Medulla oblongata (tissue), 1 donor: ENCODE measurements around the gene SPATS2L.
A peak's percentile ranks its signal among the peaks of the same experiment; 100 is the strongest.

Experiments used
- DNase-seq: peaks from one replicate; pipeline ENCODE4 v3.0.0-alpha.2; 2015; ENCODE audit errors: extremely low spot score

Gene SPATS2L

GRCh38 chr2:200306196-200306930 lies at the start of gene SPATS2L:
SPATS2L (plus strand) TSS chr2:200306693; CDS start chr2:200389245, 82,552 bp downstream.
- peak; percentile 76 for DNase-seq

GRCh38 chr2:200257570-200257969 lies 48.9 kb upstream of the SPATS2L start:
- DNase-seq: no peak

- DNase-seq: no peak
Observed at GRCh38 chr2:200258081-200258480, 48.4 kb upstream of the SPATS2L start.

- no peak for DNase-seq
Observed at GRCh38 chr2:200258881-200259576, 47.5 kb upstream of the SPATS2L start.

- DNase-seq: no peak
Observed at GRCh38 chr2:200259577-200259957, 46.9 kb upstream of the SPATS2L start.

GRCh38 chr2:200262047-200262446 lies 44.4 kb upstream of the SPATS2L start:
- no peak for DNase-seq

GRCh38 chr2:200263279-200263678 lies 43.2 kb upstream of the SPATS2L start:
- no peak for DNase-seq

- DNase-seq: no peak
Observed at GRCh38 chr2:200264631-200265030, 41.9 kb upstream of the SPATS2L start.

- no peak for DNase-seq
Observed at GRCh38 chr2:200266406-200266805, 40.1 kb upstream of the SPATS2L start.

- no peak for DNase-seq
Observed at GRCh38 chr2:200267350-200267749, 39.1 kb upstream of the SPATS2L start.

GRCh38 chr2:200270732-200271131 lies 35.8 kb upstream of the SPATS2L start:
- DNase-seq: no peak

GRCh38 chr2:200272320-200272719 lies 34.2 kb upstream of the SPATS2L start:
- DNase-seq: no peak

GRCh38 chr2:200274116-200275075 lies 32.1 kb upstream of the SPATS2L start:
- DNase-seq: peak; percentile 77

GRCh38 chr2:200275295-200276013 lies 31.0 kb upstream of the SPATS2L start:
- DNase-seq: no peak

- DNase-seq: no peak
Observed at GRCh38 chr2:200276472-200276871, 30.0 kb upstream of the SPATS2L start.

- no peak for DNase-seq
Observed at GRCh38 chr2:200278694-200279316, 27.7 kb upstream of the SPATS2L start.

- no peak for DNase-seq
Observed at GRCh38 chr2:200279857-200280256, 26.6 kb upstream of the SPATS2L start.

- DNase-seq: no peak
Observed at GRCh38 chr2:200286578-200286977, 19.9 kb upstream of the SPATS2L start.

GRCh38 chr2:200288670-200289429 lies 17.6 kb upstream of the SPATS2L start:
- no peak for DNase-seq

GRCh38 chr2:200296118-200296517 lies 10.4 kb upstream of the SPATS2L start:
- no peak for DNase-seq
